ENCODE data around the gene DMRTC2. TPM values are rescaled to one million over a fixed set of nuclear protein-coding genes. Genes with fewer than 3 reads are reported as not detected.

DMRTC2 gene
- total RNA-seq, 2 donors from 2014 or later: not detected

DNA sequence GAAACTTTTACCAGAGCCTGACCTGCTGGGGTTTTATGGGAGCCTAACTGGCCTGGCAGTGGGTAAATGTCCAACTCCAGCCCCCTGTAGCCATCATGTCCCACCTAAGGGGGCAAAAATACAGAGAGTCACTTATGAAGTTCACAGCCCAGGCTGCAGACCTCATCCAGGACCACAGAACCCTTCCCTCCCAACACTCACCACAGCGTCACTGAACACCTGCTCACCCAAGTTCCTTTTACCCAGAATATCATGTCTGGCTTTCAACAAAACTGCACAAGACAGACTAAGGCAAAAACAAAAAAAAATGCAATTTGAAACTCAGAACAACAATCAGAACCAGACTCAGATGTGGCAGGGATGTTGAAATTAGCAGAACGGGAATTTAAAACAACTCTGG lies 42.1 kb upstream of the DMRTC2 start:
- no peak for DNase-seq (ENCODE audit: low spot score)
- Histone ChIP-seq H3K27me3 (no peaks in the 10 kb centered on the region), H3K4me1 (no peaks in the 10 kb centered on the region), H3K36me3 (no peaks in the 10 kb centered on the region), H3K27ac (no peak overlapping the region), H3K4me3 (no peak overlapping the region), H3K9me3 (no peaks in the 10 kb centered on the region)
- no peak for TF ChIP-seq CTCF (IDR thresholded peaks at IDR 0.05)

- Histone ChIP-seq H3K27me3 (no peaks in the 10 kb centered on the region), H3K4me1 (no peaks in the 10 kb centered on the region), H3K27ac (no peak overlapping the region), H3K36me3 (no peaks in the 10 kb centered on the region), H3K4me3 (no peak overlapping the region), H3K9me3 (no peaks in the 10 kb centered on the region)
- no peak for DNase-seq (ENCODE audit: low spot score)
- TF ChIP-seq CTCF (IDR thresholded peaks at IDR 0.05): no peak
Observed at GRCh38 chr19:41804336-41804735, 40.5 kb upstream of the DMRTC2 start.

GRCh38 chr19:41807176-41807575 lies 37.7 kb upstream of the DMRTC2 start:
- Histone ChIP-seq H3K27ac (no peak overlapping the region), H3K27me3 (no peaks in the 10 kb centered on the region), H3K9me3 (no peaks in the 10 kb centered on the region), H3K4me1 (no peaks in the 10 kb centered on the region), H3K4me3 (no peak overlapping the region), H3K36me3 (no peaks in the 10 kb centered on the region)
- DNase-seq (ENCODE audit: low spot score): no peak
- TF ChIP-seq CTCF (IDR thresholded peaks at IDR 0.05): no peak

DNA sequence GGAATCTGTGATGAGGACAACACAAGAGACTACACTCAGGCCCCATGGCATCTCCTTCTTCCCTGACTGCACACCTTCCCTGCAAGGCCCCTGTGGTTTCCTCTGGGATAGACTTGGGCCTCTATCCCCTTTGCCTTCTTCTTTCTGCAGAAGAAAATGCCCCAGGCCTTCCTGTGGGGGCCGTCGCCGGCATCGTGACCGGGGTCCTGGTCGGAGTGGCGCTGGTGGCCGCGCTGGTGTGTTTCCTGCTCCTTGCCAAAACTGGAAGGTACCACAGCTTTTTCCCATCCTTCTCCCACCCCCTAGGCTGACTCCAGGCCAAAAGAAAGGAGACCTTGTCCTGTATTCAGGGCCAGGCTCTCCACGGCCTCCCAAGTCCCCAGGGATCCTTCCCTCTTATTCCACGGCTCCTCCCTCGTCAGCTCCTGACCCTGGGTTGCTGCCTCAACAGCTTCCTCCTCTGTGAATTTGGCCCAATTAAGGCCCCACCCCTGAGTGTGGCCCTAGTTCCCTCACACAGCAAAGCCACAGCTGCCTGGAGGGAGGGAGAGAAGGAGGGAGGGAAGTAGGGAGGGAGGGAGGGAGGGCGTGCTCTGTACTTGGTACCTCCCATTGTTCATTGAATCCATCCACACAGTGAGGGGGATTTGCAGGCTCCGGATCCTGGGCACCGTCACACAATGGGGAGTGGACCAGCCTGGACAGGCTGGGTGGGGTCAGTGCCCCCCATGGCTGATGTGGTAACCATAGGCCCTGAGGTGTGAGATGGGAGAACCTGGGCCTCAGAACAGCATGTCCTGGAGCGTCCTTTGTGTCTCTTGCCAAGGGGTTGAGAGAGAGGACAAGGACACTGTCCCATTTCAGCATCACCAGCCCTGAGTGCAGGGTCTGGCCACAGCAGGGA lies 35.9 kb upstream of the DMRTC2 start:
- Histone ChIP-seq H3K9me3 (no peaks in the 10 kb centered on the region), H3K4me1 (no peaks in the 10 kb centered on the region), H3K27me3 (no peaks in the 10 kb centered on the region), H3K27ac (no peak overlapping the region), H3K4me3 (no peak overlapping the region), H3K36me3 (no peaks in the 10 kb centered on the region)
- TF ChIP-seq CTCF (IDR thresholded peaks at IDR 0.05): no peak
- DNase-seq (ENCODE audit: low spot score): no peak

DNA sequence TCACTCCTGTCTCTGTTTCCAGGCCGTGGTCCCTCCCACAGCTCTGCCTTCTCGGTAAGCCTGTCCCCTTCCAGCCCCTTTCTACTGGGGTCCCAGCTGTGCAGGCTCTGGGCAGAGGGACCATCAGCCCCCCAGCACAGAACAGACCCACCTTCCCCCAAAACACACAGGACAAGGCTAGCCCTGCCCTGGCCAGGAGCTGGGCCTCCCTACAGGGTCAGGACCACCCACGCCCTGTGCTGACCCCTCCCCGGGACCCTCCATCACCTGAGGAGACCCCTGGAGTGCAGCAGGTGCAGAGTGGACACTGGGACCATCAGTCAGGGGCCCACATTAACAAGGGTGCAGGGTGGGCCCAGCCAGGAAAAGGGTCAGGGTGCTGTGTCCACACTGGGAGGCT lies 34.5 kb upstream of the DMRTC2 start:
- Histone ChIP-seq H3K36me3 (no peaks in the 10 kb centered on the region), H3K4me3 (no peak overlapping the region), H3K9me3 (no peaks in the 10 kb centered on the region), H3K27me3 (no peaks in the 10 kb centered on the region), H3K27ac (no peak overlapping the region), H3K4me1 (no peaks in the 10 kb centered on the region)
- TF ChIP-seq CTCF (IDR thresholded peaks at IDR 0.05): no peak
- no peak for DNase-seq (ENCODE audit: low spot score)

- DNase-seq (ENCODE audit: low spot score): no peak
Observed at GRCh38 chr19:41811036-41811435, 33.8 kb upstream of the DMRTC2 start.

More at GRCh38 chr19:41811036-41811435, 33.8 kb upstream of the DMRTC2 start:
- H3K27me3 ChIP-seq: no peaks in the 10 kb centered on the region
- H3K4me3 ChIP-seq: no peak overlapping the region
- H3K9me3 ChIP-seq: no peaks in the 10 kb centered on the region
- H3K36me3 ChIP-seq: no peaks in the 10 kb centered on the region
- TF ChIP-seq CTCF (IDR thresholded peaks at IDR 0.05): no peak
- H3K4me1 ChIP-seq: no peaks in the 10 kb centered on the region
- no peak overlapping the region for H3K27ac ChIP-seq

Data from right atrium auricular region (tissue), 2 donors.